HL-60 (cell line): ENCODE data around the gene ERBIN.

ENCODE experiments used
- CTCF ChIP-seq: IDR thresholded peaks from one replicate; pipeline ENCODE4 v1.5.1; 2011; ENCODE audit warnings: low read length, control low read depth, inconsistent platforms; ENCODE audit not compliant: insufficient read depth
- GABPA ChIP-seq: IDR thresholded peaks from 2 replicates; pipeline ENCODE4 v1.6.1; 2012; ENCODE audit warnings: low read depth
- POLR2AphosphoS5 ChIP-seq: IDR thresholded peaks from 2 replicates; pipeline ENCODE4 v1.6.1; 2012; ENCODE audit warnings: low read depth
- SPI1 ChIP-seq: IDR thresholded peaks from 2 replicates; pipeline ENCODE4 v1.6.1; 2012; ENCODE audit warnings: low read depth, mild to moderate bottlenecking, borderline replicate concordance
- TF ChIP-seq, protein P1 (sequence below): IDR thresholded peaks from 2 replicates; pipeline ENCODE4 v1.6.1; 2012; ENCODE audit warnings: low read depth; ENCODE audit not compliant: insufficient replicate concordance

- TF ChIP-seq GABPA (no peak), CTCF (no peak), POLR2AphosphoS5 (no peak), SPI1 (no peak)
- TF ChIP-seq, protein P1, sequence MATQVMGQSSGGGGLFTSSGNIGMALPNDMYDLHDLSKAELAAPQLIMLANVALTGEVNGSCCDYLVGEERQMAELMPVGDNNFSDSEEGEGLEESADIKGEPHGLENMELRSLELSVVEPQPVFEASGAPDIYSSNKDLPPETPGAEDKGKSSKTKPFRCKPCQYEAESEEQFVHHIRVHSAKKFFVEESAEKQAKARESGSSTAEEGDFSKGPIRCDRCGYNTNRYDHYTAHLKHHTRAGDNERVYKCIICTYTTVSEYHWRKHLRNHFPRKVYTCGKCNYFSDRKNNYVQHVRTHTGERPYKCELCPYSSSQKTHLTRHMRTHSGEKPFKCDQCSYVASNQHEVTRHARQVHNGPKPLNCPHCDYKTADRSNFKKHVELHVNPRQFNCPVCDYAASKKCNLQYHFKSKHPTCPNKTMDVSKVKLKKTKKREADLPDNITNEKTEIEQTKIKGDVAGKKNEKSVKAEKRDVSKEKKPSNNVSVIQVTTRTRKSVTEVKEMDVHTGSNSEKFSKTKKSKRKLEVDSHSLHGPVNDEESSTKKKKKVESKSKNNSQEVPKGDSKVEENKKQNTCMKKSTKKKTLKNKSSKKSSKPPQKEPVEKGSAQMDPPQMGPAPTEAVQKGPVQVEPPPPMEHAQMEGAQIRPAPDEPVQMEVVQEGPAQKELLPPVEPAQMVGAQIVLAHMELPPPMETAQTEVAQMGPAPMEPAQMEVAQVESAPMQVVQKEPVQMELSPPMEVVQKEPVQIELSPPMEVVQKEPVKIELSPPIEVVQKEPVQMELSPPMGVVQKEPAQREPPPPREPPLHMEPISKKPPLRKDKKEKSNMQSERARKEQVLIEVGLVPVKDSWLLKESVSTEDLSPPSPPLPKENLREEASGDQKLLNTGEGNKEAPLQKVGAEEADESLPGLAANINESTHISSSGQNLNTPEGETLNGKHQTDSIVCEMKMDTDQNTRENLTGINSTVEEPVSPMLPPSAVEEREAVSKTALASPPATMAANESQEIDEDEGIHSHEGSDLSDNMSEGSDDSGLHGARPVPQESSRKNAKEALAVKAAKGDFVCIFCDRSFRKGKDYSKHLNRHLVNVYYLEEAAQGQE: no peak
Measured at GRCh38 chr5:65952259-65952658, 25.9 kb downstream of the ERBIN start.
